ENCODE measurements around the gene INO80D. TPM values are rescaled to one million over a fixed set of nuclear protein-coding genes. Genes with fewer than 3 reads are reported as not detected.
"Not testable (repeated sequence)": the region's sequence is repeated elsewhere in the genome, so short reads cannot be mapped to it uniquely, and the experiment has no call there.

INO80D gene
- total RNA-seq, 2 donors from 2014 or later = 27.6 to 35.2 TPM

DNA sequence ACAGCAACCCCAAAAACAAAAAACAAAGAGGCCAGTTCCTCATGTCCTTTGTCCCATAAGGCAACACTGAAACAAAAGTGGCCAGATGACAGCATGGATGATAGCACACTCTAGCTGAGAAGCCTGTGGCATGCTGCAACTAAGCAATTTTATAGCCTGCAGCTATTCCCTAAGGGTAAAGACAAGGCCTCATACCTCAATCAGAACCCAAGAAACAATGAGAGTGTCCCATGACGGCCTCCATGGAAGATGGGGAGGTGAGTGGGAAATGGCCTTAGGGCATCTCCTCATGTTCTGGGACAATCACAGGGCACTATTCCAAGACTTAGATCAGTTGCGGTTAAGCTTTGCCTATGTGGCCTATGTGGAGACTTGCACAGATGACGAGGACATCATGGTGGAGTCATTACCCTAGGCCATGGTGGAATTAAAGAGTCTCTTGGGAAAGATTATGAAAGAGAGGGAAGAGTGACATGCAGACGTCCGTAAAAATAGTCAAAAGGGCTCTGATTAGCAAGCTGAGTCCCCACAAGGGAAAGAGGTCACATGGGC lies 103.1 kb downstream of the INO80D start:
- WGBS, 2 experiments (ENCODE audit: insufficient coverage in 1 of 2, insufficient read length in 1 of 2) = 93 to 96% methylated on average over 4 to 5 of the region's 5 CpGs
- TF ChIP-seq, protein P1, sequence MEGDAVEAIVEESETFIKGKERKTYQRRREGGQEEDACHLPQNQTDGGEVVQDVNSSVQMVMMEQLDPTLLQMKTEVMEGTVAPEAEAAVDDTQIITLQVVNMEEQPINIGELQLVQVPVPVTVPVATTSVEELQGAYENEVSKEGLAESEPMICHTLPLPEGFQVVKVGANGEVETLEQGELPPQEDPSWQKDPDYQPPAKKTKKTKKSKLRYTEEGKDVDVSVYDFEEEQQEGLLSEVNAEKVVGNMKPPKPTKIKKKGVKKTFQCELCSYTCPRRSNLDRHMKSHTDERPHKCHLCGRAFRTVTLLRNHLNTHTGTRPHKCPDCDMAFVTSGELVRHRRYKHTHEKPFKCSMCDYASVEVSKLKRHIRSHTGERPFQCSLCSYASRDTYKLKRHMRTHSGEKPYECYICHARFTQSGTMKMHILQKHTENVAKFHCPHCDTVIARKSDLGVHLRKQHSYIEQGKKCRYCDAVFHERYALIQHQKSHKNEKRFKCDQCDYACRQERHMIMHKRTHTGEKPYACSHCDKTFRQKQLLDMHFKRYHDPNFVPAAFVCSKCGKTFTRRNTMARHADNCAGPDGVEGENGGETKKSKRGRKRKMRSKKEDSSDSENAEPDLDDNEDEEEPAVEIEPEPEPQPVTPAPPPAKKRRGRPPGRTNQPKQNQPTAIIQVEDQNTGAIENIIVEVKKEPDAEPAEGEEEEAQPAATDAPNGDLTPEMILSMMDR (conservative IDR thresholded peaks at IDR 0.05) = no peak
- H3K9me3 Mint-ChIP-seq = no peaks in the 10 kb centered on the region
- no peak for DNase-seq
- Histone ChIP-seq H3K27me3 (ENCODE audit: control insufficient read depth, insufficient read depth, low read length, poor library complexity, severe bottlenecking) (no peaks in the 10 kb centered on the region), H3K4me3 (ENCODE audit: low read length) (no peak overlapping the region), H3K9ac (ENCODE audit: extremely low read depth, low read length, poor library complexity, severe bottlenecking) (no peak overlapping the region), H3K4me1 (ENCODE audit: control insufficient read depth, insufficient read depth, low read length) (no peaks in the 10 kb centered on the region), H3K36me3 (ENCODE audit: control insufficient read depth, insufficient read depth, low read length) (no peaks in the 10 kb centered on the region), H3K9me3 (ENCODE audit: control insufficient read depth, low read length) (no peaks in the 10 kb centered on the region), H3K27ac (ENCODE audit: low read depth, low read length) (no peak overlapping the region)
- peaks cover 2% of the 10 kb centered on the region for H3K36me3 Mint-ChIP-seq (ENCODE audit: low read depth)
- H3K4me1 Mint-ChIP-seq = peaks cover 8% of the 10 kb centered on the region
- no peak overlapping the region for H3K4me3 Mint-ChIP-seq
- H3K27ac Mint-ChIP-seq = no peak overlapping the region
- no peaks in the 10 kb centered on the region for H3K27me3 Mint-ChIP-seq (ENCODE audit: insufficient read depth)

DNA sequence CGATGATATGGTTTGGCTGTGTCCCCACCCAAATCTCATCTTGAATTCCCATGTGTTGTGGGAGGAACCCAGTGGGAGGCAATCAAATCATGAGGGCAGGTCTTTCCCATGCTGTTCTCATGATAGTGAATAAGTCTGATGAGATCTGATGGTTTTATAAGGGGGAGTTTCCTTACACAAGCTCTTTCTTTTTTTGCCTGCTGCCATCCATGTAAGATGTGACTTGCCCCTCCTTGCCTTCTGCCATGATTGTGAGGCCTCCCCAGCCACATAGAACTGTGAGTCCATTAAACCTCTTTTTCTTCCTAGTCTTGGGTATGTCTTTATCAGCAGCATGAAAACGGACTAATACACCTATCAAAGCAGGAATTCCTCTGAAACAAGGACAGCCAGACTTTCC lies 107.2 kb downstream of the INO80D start:
- not testable (repeated sequence) for H3K36me3 Mint-ChIP-seq (ENCODE audit: low read depth); H3K9ac ChIP-seq (ENCODE audit: extremely low read depth, low read length, poor library complexity, severe bottlenecking); H3K4me1 Mint-ChIP-seq; H3K9me3 Mint-ChIP-seq; H3K4me3 Mint-ChIP-seq; DNase-seq; H3K27ac ChIP-seq (ENCODE audit: low read depth, low read length); H3K4me3 ChIP-seq (ENCODE audit: low read length); H3K27me3 ChIP-seq (ENCODE audit: control insufficient read depth, insufficient read depth, low read length, poor library complexity, severe bottlenecking); H3K27me3 Mint-ChIP-seq (ENCODE audit: insufficient read depth); H3K9me3 ChIP-seq (ENCODE audit: control insufficient read depth, low read length); H3K4me1 ChIP-seq (ENCODE audit: control insufficient read depth, insufficient read depth, low read length); H3K36me3 ChIP-seq (ENCODE audit: control insufficient read depth, insufficient read depth, low read length); H3K27ac Mint-ChIP-seq
- 80 to 86% methylated on average over 2 of the region's 2 CpGs for WGBS, 2 experiments (ENCODE audit: insufficient coverage in 1 of 2, insufficient read length in 1 of 2)

DNA sequence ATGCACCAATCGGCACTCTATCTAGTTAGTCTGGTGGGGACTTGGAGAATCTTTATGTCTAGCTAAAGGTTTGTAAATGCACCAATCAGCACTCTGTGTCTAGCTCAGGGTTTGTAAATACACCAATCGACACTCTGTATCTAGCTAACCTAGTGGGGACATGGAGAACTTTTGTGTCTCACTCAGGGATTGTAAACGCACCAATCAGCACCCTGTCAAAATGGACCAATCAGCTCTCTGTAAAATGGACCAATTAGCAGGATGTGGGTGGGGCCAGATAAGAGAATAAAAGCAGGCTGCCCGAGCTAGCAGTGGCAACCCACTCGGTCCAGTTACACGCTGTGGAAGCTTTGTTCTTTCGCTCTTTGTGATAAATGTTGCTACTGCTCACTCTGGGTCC lies 108.3 kb downstream of the INO80D start:
- 78 to 80% methylated on average over 7 of the region's 7 CpGs for WGBS, 2 experiments (ENCODE audit: insufficient coverage in 1 of 2, insufficient read length in 1 of 2)
- DNase-seq, H3K27ac Mint-ChIP-seq: not testable (repeated sequence)

DNA sequence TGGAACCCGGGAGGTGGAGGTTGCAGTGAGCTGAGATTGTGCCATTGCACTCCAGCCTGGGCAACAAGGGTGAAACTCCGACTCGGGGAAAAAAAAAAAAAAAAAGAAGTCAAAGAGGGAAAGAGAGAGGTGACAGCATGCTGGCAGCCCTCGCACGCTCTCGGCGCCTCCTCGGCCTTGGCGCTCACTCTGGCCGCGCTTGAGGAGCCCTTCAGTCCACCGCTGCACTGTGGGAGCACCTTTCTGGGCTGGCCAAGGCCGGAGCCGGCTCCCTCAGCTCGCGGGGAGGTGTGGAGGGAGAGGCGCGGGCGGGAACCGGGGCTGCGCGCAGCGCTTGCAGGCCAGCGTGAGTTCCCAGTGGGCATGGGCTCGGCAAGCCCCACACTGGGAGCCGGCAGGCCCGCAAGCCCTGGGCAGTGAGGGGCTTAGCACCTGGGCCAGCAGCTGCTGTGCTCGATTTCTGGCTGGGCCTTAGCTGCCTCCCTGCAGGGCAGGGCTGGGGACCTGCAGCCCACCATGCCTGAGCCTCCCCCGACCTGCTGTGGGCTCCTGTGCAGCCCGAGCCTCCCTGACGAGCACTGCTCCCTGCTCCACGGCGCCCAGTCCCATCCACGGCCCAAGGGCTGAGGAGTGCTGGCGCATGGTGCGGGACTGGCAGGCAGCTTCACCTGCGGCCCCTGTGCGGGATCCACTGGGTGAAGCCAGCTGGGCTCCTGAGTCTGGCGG lies 108.9 kb downstream of the INO80D start:
- not testable (repeated sequence) for H3K27ac Mint-ChIP-seq; H3K4me1 Mint-ChIP-seq; H3K4me3 Mint-ChIP-seq; H3K27me3 Mint-ChIP-seq (ENCODE audit: insufficient read depth); DNase-seq; H3K27me3 ChIP-seq (ENCODE audit: control insufficient read depth, insufficient read depth, low read length, poor library complexity, severe bottlenecking); H3K9me3 Mint-ChIP-seq; H3K4me1 ChIP-seq (ENCODE audit: control insufficient read depth, insufficient read depth, low read length); H3K4me3 ChIP-seq (ENCODE audit: low read length); H3K36me3 Mint-ChIP-seq (ENCODE audit: low read depth); H3K9ac ChIP-seq (ENCODE audit: extremely low read depth, low read length, poor library complexity, severe bottlenecking); H3K36me3 ChIP-seq (ENCODE audit: control insufficient read depth, insufficient read depth, low read length); H3K9me3 ChIP-seq (ENCODE audit: control insufficient read depth, low read length); H3K27ac ChIP-seq (ENCODE audit: low read depth, low read length)
- 93 to 97% methylated on average over 21 to 39 of the region's 39 CpGs for WGBS, 2 experiments (ENCODE audit: insufficient coverage in 1 of 2, insufficient read length in 1 of 2)

More for the DNA sequence above, 108.3 kb downstream of the INO80D start:
- H3K4me3 ChIP-seq (ENCODE audit: low read length); H3K9me3 ChIP-seq (ENCODE audit: control insufficient read depth, low read length); H3K36me3 ChIP-seq (ENCODE audit: control insufficient read depth, insufficient read depth, low read length); H3K27ac ChIP-seq (ENCODE audit: low read depth, low read length); H3K4me1 Mint-ChIP-seq; H3K27me3 ChIP-seq (ENCODE audit: control insufficient read depth, insufficient read depth, low read length, poor library complexity, severe bottlenecking); H3K36me3 Mint-ChIP-seq (ENCODE audit: low read depth); H3K9me3 Mint-ChIP-seq; H3K27me3 Mint-ChIP-seq (ENCODE audit: insufficient read depth); H3K4me1 ChIP-seq (ENCODE audit: control insufficient read depth, insufficient read depth, low read length); H3K4me3 Mint-ChIP-seq; H3K9ac ChIP-seq (ENCODE audit: extremely low read depth, low read length, poor library complexity, severe bottlenecking): not testable (repeated sequence)
